ENCODE measurements around the gene TREML4.

Gene TREML4

GRCh38 chr6:41255110-41255509 is 27.0 kb downstream of the TREML4 start:
- DNase-seq = no peak

DNA sequence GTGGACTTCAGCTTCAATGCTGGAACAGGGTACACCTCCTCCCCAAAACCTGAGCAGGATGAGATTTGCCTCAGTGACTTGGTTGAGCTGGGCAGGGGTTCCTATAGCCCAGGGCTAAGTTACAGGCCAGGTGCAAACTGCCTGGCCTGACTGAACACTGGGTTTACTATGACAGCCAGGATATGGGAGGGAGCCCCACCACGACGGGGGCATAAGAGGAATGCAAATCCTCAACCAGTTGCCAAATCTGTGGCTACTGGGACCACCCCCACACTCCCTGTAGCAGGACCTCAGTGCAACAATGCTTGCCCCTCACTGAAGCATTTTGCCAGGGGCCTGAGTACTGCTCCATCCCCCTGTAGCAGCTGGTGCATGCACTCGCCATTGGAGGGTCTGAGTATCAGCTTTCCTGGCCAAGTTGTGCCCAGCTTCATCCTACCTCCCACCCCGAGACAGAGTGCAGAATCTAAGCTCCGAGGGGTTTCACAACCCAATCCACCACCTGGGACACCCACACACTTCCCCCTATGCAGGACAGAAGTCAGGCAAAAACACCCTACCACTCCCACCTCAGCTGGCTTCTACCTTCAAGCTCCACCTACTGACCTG is 27.6 kb downstream of the TREML4 start:
- DNase-seq = no peak

GRCh38 chr6:41256383-41256782 is 28.2 kb downstream of the TREML4 start:
- no peak for DNase-seq

DNA sequence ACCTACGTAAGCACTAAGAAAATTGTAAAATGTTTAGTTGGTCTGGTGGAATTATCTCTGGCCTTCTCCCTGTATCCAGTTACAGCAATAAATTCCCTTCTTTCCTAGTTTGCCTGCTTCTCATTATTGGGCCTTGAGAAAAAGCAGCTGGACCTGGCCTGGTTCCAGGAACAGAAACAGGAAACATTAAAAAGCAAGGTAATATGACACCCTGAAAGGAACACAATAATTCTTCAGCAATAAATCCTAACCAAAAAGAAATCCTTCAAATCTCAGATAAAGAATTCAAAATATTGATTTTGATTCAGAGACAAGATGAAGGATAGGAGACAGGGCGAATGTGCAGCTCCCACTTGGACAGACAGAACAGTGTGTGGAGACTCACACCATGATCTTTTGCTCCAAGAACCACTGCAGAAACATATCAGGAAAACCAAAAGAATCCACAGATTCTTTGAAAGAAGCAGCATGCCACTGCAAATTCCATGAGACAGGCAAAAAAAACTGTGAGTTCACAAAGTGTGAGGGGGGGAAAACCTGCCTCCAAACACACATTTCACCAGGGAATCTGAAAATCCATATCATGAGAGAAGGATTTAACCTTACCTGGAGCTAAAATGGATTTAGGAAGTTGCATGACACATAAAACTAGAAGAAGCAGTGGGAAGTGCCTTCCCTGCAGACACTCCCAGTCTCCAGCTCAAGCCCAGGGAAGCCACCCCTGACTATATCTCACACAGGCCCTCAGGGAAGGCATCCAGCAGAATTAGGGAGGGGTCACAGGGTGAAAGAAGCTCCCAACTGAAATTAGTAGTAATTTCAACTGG is 29.4 kb downstream of the TREML4 start:
- peak; percentile 57 for DNase-seq

- no peak for DNase-seq
These were observed 30.0 kb downstream of the TREML4 start for GRCh38 chr6:41258196-41258493.

- DNase-seq = no peak
These were observed 34.3 kb downstream of the TREML4 start for GRCh38 chr6:41262401-41262800.

DNA sequence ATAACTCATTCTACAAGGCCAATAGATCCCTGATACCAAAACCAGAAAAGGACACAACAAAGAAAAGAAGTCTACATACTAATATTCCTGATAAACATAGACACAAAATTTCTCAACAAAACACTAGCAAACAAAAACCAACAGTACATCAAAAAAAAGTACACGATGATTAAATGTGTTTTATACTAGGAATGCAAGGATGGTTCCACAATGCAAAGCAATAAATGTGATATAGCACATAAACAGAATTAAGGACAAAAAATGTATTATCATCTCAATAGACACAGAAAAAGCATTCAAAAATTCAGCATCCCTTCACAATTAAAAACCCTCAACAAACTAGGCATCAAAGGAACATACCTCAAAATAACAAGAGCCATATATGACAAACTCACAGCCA is 35.1 kb downstream of the TREML4 start:
- DNase-seq = no peak

DNA sequence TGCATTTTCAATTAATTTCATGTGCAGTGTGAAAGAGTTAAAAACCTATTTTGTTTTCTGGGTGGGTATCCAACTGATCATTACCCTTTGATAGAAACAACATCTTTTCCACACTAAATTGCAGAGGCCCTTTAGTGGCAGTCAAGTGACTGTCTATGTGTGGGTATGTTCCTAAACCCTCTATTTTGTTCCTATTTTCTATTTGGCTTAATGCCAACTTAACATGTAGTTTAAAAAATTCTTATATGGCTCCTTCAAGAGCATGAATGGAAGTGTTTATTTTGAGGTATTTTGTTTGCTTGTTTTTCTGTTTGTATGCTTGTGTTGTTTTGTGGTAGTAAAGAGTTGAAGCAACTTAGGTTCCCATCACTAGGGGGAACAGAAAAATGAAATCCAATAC is 38.4 kb downstream of the TREML4 start:
- DNase-seq = no peak

- DNase-seq = no peak
These were observed 40.3 kb downstream of the TREML4 start for GRCh38 chr6:41268478-41268877.

DNA sequence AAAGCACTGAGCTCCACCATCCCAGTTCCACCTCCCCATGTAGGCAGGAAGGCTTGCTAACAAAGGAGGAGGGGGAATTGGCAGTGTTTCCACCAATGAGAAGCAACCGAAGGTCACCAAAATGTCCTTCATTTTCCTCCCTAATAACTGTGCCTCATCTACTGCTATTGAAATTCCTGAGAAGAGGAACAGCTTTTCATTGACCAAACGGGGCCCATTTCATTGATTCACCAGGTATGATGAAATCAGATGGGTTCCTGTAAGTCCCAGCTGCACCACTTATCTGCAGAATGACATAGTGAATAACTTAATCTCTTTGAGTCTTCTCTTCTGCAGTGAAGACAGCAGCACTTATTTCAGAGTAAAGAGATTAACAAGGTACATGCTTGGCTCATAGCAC is 41.0 kb downstream of the TREML4 start:
- no peak for DNase-seq

- no peak for DNase-seq
These were observed 41.6 kb downstream of the TREML4 start for GRCh38 chr6:41269716-41270115.

- no peak for DNase-seq
These were observed 43.8 kb downstream of the TREML4 start for GRCh38 chr6:41271901-41272395.

DNA sequence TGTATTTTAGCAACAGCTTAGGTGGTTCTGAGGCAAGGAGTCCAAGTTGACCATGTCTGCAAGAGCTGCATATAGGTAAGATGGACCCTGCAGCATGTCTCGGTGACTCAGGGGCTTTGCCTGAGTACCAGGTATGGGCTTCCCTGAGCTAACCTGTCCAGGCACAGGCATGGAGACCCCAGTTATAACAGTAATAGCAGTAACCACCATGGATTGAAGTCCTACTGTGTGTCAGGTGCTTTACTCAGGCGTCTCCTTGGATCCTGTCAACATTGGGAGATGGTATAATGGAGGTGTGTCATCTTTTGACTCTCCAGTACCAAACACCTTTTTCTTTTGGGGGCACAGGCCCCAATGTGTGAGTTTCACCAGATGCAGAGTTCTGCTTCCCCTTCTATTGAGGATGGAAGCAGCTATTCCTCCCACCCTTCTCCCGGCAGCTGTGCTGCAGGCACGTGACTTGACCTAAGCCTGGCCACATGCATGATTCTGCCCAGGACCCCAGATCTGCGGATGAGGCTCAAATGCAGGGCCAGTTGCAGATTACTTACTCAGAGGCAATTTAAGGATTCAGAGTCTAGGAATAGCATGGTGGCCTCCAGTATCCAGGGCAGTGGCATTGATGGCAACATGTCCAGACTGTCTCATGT is 44.6 kb downstream of the TREML4 start:
- DNase-seq = no peak

DNA sequence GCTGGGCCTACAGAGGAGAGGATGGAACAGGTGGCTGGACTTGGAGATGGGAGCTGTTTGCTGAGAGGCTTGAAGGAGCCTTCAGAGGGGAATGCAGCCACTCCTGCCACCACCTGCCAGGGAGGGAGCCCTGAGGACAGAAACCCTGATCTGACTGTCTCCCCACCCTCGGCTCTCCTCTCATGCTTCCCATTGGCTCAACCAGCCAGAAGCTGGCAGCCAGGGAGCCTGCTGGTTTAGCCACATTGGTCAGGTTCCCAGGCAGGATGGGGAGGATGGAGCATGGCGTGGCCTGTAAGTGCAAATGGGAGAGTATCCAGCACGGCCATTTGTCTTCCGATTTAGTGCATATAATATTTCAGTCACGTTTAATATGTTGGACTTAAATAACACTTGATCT is 45.6 kb downstream of the TREML4 start:
- DNase-seq = no peak

- no peak for DNase-seq
These were observed 46.1 kb downstream of the TREML4 start for GRCh38 chr6:41274256-41274655.

- DNase-seq = no peak
These were observed 47.3 kb downstream of the TREML4 start for GRCh38 chr6:41275489-41275888.

- no peak for DNase-seq
These were observed 49.5 kb downstream of the TREML4 start for GRCh38 chr6:41277605-41278004.

GRCh38 chr6:41278699-41279405 is 50.7 kb downstream of the TREML4 start:
- DNase-seq = peak; percentile 38

DNA sequence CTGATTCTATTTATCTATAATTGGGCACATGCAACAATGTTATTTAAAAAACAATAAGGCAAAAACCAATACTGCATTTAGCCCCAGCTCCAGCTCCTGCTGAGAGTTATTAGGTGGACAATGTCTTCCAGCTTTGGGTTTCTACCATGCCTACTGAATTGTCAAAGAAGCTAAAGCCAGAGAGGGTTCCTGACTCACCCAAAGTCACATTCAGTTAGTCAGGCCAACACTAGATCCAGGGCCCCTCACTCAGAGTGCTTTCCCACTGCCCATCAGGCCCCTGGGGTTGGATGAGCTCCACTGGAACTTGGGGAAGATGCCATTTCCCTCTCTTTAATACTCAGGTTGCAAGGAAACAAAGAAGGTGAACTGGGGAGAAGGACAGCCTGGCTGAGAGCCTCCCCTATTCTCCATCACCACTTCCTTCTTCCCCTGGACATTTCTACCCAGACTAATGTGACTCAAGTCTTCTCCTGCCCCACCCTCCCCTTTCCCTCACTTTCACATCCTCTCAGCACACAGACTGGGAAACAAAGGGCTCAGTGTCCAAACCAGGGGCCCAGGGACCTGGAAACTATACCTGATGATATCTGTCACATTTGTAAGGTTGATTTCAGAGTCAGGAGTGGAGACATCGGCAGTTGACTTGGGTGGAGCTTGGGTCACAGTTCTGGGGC is 52.4 kb downstream of the TREML4 start:
- DNase-seq = no peak

DNA sequence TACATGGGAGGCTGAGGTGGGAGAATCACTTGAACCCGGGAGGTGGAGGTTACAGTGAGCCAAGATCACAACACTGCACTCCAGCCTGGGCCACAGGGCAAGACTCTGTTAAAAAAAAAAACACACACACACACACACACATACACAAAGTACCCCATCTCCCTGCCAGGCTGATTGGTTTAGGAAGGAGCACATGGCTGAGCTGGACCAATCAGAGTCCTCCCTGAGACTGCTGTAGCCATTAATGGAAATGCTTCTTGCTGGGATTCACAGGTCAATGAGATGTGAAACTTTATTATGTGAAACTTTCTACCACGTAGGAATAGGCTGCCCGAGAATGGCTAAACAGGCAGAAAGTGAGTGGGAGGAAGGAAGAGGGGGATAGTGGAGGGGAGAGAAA is 55.5 kb downstream of the TREML4 start:
- no peak for DNase-seq

GRCh38 chr6:41284726-41285125 is 56.6 kb downstream of the TREML4 start:
- peak; percentile 15 for DNase-seq
